Muscle of leg (tissue), 11 donors: Measurements from ENCODE around the gene SHROOM3. TPM values are rescaled to one million over a fixed set of nuclear protein-coding genes. Genes with fewer than 3 reads are reported as not detected.

Source experiments
- DNase-seq: peaks from one replicate; pipeline ENCODE4 v3.0.0; 2013
- H3K27ac ChIP-seq: one replicate; pipeline ENCODE4 v1.5.1; 2013; ENCODE audit warnings: mild to moderate bottlenecking, low read length, control low read depth
- H3K27me3 ChIP-seq: one replicate; pipeline ENCODE4 v1.6.1; 2013; ENCODE audit warnings: low read length; ENCODE audit not compliant: control insufficient read depth, insufficient read depth
- H3K36me3 ChIP-seq: one replicate; pipeline ENCODE4 v1.6.1; 2013; ENCODE audit warnings: low read length; ENCODE audit not compliant: control insufficient read depth, insufficient read depth
- H3K4me1 ChIP-seq: one replicate; pipeline ENCODE4 v1.6.1; 2013; ENCODE audit warnings: low read length; ENCODE audit not compliant: control insufficient read depth, insufficient read depth
- H3K4me3 ChIP-seq: one replicate; pipeline ENCODE4 v1.5.1; 2013; ENCODE audit warnings: low read length, control low read depth
- H3K9me3 ChIP-seq: replicated peaks from 2 replicates; pipeline ENCODE4 v1.6.1; 2013; ENCODE audit warnings: low read depth, low read length; ENCODE audit not compliant: control insufficient read depth
- WGBS: methylation state at CpG from one replicate; pipeline ENCODE4 v1.1.5; 2013; ENCODE audit warnings: missing lambda C conversion rate; ENCODE audit not compliant: insufficient coverage; 5-methylcytosine and 5-hydroxymethylcytosine counted together
- polyA plus RNA-seq, 8 donors: library from polyadenylated mRNA; unstranded; fragments of 120-200 nt; gene quantifications; one replicate each; pipeline versions ENCODE4 v1.2.1 to v1.2.3, GENCODE V29; 2013; ENCODE audit warnings: inconsistent platforms in 1 of 8, low replicate concordance in 1 of 8; ENCODE audit not compliant: insufficient read length in 8 of 8, insufficient read depth in 1 of 8
- total RNA-seq: library from RNA; stranded (reverse); fragments of 120-200 nt; gene quantifications from one replicate; pipeline ENCODE4 v1.2.4, GENCODE V29; 2013

SHROOM3 gene
- total and polyA plus RNA-seq, 9 donors = 21.0 to 57.5 (median 29.0) TPM

DNA sequence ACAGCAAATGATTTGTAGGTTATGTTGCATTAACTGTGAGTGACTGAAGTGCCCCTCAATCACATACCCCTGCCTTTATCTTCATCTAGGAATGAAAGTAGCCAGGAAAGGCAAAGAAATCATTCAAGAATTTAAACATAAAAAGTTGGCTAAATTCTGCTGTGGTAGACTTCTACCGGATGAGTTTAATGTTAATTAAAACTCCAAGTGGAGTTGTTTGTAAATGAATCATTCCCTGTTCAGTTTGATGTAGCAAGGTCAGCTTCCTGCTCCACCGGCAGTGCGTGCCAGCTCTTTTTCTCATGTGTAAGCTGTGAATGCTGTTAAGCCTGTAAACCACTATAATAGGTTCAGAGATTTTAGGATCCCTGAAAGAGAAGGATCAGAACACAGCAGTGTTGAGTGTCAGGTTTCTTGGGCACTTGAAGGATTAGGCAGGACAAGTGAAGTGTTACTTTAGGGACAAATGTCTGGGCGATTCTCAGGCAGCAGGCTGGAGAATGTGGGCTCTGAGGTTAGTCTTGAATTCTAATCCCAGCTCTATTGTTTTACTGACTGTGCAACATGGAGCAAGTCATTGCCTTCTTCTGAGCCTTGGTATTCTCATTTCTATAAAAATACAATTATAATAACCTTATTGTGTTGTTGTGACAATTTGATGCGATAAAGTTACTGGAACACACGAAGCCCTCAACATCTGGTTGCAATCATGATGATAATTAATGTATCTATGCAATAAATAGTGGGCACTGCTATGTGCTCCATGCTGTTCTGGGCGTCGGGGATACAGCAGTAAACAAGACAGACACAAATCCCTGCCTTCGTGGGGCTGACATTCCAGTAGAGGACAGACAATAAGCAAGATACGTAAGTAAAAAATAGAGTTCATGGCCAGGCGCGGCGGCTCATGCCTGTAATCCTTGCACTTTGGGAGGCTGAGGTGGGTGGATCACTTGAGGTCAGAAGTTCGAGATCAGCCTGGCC, 112.0 kb downstream of the SHROOM3 start:
- H3K27ac ChIP-seq = no peak overlapping the region
- 60% methylated on average over 9 of the region's 14 CpGs for WGBS
- H3K4me1 ChIP-seq = peaks cover 6% of the 10 kb centered on the region
- H3K36me3 ChIP-seq = no peaks in the 10 kb centered on the region
- no peak overlapping the region for H3K4me3 ChIP-seq
- no peak for DNase-seq
- no peaks in the 10 kb centered on the region for H3K27me3 ChIP-seq
- H3K9me3 ChIP-seq = no peaks in the 10 kb centered on the region

DNA sequence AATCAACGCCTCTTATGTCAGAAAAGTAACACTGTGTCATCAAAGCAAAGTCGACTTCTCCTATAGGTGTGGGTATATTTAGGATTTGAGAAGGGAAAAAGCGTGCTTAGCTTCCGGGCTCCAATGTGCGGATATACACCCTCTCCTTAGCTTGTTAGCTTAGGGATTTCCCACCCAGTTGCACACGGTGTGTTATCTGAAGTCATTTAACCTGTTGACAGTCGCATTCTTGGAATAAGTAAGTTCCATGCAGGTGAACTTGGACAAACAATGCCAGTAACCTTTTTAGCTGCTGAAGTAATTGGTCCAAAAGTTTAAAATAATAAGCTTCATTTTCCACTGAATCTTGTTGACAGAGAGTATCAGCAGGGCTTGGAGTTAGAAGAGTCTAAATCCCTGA, 113.7 kb downstream of the SHROOM3 start:
- H3K27ac ChIP-seq = no peak overlapping the region
- H3K27me3 ChIP-seq = no peaks in the 10 kb centered on the region
- peaks cover 6% of the 10 kb centered on the region for H3K4me1 ChIP-seq
- no peaks in the 10 kb centered on the region for H3K36me3 ChIP-seq
- H3K9me3 ChIP-seq = no peaks in the 10 kb centered on the region
- DNase-seq = no peak
- WGBS = 100% methylated on average over 1 of the region's 7 CpGs
- H3K4me3 ChIP-seq = no peak overlapping the region

DNA sequence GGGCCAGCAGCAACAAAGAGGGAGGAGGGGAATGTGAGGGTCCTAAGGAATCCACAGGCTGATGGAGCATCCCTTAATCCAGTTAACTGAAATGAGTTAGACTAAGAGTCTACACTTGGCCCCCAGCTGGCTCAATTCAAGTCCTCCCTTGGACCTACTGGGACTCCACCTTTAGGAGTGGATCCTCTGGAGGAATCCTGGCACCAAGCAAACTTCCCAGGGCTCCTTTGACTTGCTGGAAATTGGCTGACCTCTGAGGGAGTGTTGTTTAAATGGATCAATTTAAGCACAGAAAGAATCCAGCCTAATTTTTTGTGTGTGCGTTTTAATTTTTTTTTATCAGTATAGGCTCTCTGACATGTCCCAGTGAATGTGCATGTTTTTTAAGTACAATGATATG, 114.7 kb downstream of the SHROOM3 start:
- no peaks in the 10 kb centered on the region for H3K9me3 ChIP-seq
- no CpG with 5 or more reads among the region's 1 CpG for WGBS

DNA sequence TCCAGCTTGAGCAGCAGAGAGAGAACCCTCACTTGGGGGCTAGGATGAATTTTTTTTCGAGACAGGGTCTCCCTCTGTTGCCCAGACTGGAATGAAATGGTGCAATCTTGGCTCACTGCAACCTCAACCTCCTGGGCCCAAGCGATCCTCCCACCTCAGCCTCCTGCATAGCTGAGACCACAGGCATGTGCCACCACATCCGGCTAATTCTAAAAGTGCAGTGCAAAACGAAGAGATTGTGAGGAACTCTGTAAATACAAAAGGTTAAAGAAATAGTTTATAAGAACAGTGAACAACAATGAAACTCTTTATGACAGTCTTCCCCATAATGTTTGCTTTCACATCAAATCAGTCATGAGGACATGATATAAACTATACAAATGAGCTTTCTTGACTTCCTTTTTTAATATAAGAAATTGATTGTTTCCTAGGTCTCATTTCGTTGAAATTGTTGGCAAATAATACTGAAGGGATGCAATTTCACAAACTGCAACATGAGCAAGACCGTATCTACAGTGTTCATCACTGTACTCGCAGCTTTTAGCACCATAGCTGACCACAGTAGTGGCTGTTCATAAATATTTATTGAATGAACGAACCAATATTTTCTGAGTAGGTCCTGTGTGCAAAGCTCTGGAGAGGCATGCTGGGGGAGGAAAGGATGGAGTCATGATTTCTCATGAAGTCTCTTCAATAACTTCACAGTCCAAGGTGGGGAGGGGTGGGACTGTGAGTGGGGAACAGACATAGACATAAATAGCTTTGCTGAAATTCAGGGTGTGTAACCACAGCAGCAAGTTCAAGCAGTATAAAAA, 116.1 kb downstream of the SHROOM3 start:
- peaks cover 6% of the 10 kb centered on the region for H3K4me1 ChIP-seq
- no peak for DNase-seq
- no peak overlapping the region for H3K27ac ChIP-seq
- no peaks in the 10 kb centered on the region for H3K9me3 ChIP-seq
- 65% methylated on average over 3 of the region's 8 CpGs for WGBS
- no peaks in the 10 kb centered on the region for H3K36me3 ChIP-seq
- H3K4me3 ChIP-seq = no peak overlapping the region
- no peaks in the 10 kb centered on the region for H3K27me3 ChIP-seq

More for the DNA sequence above, 114.7 kb downstream of the SHROOM3 start:
- H3K4me3 ChIP-seq = no peak overlapping the region
- H3K27me3 ChIP-seq = no peaks in the 10 kb centered on the region
- H3K27ac ChIP-seq = no peak overlapping the region
- no peak for DNase-seq
- H3K36me3 ChIP-seq = no peaks in the 10 kb centered on the region
- H3K4me1 ChIP-seq = peaks cover 6% of the 10 kb centered on the region

DNA sequence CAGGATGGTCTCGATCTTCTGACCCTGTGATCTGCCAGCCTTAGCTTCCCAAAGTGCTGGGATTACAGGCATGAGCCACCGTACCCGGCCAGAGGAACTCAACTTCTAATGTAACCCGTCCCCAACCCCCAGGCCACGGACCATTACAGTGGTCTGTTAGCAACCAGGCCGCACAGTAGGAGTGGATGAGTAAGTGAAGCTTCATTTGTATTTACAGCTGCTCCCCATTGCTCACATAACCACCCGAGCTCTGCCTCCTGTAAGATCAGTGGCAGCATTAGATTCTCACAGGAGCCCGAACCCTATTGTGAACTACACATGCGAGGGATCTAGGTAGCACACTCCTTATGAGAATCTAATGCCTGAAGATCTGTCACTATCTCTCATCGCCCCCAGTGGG, 119.6 kb downstream of the SHROOM3 start:
- 93% methylated on average over 4 of the region's 10 CpGs for whole genome bisulfite sequencing

DNA sequence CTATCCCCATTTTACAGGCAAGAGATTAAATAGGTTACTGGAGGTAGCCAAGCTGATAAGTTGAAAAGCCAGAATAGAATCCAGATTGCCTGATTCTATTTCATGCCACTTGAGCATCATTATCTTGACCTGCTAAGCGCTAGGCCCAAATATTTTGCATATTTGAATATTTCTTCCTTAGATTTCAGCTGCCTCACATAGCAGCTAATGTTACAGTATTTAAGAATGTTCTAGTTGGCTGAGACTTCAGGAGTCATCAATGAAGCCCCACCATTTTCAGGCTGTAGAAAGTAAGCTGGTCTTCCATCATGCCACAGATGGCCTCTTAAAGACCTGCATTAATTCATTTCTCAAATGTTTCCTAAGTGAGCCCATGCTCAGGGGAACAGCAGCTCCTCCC, 121.4 kb downstream of the SHROOM3 start:
- Histone ChIP-seq H3K9me3 (no peaks in the 10 kb centered on the region), H3K27ac (no peak overlapping the region), H3K36me3 (no peaks in the 10 kb centered on the region), H3K4me3 (no peak overlapping the region), H3K27me3 (no peaks in the 10 kb centered on the region), H3K4me1 (peaks cover 2% of the 10 kb centered on the region)
- no CpG with 5 or more reads among the region's 1 CpG for WGBS
- DNase-seq = no peak

More for the DNA sequence above, 119.6 kb downstream of the SHROOM3 start:
- H3K27ac ChIP-seq = no peak overlapping the region
- no peak overlapping the region for H3K4me3 ChIP-seq
- peaks cover under 1% of the 10 kb centered on the region for H3K4me1 ChIP-seq
- H3K9me3 ChIP-seq = no peaks in the 10 kb centered on the region
- DNase-seq = no peak
- H3K27me3 ChIP-seq = no peaks in the 10 kb centered on the region
- H3K36me3 ChIP-seq = no peaks in the 10 kb centered on the region

DNA sequence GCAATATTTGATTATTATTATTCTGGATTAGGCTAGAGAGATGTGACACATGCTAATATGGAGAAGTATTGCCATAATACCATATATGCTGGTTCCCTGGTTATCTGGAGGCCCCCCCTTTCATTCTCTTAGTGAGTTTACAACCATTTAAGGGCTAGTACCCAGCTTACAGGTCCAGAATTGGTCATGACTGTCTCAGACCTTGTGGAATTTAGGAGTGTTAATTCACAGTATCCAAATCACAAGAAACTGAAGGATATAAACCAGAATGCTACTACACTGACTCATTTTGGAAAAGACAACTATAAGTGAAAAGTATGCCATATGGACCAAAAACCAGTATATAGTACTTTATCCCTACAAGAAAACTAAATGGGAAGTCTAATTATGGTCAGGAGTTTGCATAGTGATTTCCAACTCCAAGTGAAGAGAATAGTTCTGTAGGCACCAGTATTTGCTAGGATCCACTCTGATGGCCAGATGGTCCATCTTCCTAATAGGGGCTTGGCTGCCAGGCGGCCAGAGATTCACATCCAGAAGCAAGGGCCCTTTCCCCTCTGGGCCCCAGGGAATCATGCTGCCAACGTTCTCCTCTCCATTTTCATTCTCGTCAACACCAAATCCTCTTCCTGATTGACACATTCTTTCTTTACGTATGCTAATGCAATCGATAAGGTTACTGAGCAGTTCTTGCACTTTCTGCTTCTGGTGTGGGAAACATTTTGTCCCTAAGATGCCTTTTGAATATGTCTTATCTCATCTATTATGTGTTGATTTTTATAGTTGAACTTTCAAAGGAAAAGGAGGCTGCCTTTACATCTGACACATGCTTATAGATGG, 123.6 kb downstream of the SHROOM3 start:
- no peaks in the 10 kb centered on the region for H3K27me3 ChIP-seq
- no peak overlapping the region for H3K27ac ChIP-seq
- peaks cover 14% of the 10 kb centered on the region for H3K4me1 ChIP-seq
- DNase-seq = no peak
- no peak overlapping the region for H3K4me3 ChIP-seq
- H3K36me3 ChIP-seq = no peaks in the 10 kb centered on the region
- no peaks in the 10 kb centered on the region for H3K9me3 ChIP-seq
- 47% methylated on average over 3 of the region's 5 CpGs for WGBS

DNA sequence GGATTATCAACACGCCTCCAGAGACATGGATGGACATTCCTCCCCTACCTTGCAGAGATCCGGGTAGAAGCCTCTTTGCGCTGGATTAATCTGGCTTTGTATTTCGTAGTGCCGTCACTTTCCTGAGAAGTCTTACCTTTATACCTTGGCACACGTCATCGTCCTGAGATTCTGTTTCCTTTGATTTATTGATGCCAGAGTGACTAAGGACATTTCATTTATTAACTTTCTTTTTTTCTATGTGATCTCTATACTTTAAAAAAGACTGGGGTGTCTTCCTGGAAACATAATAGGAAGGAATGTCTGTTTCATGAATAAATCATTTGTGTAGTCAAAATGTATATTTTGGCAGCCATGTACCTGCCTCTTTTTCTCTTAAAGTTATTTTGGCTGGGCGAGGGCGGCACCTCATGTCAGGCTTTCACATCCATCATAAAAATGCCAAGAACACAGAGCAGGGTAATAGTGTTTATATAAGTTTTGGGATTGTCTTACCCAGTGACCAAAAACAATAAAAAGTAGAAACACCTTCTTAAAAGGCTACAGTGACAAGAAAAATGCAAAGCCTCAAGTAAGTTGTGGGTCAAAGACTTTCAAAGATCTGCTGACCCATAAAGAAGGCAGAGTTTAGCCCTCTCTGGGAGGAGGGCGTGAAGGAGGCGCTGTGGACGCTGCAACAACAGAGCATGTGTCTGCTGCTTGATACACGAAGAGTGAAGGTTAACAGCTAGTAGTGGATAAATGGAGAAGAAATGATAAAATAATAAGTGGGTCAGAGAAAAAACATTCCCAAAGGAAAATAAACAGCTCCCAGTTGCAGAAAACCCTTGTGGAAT, 124.4 kb downstream of the SHROOM3 start:
- DNase-seq = no peak
- Histone ChIP-seq H3K9me3 (no peaks in the 10 kb centered on the region), H3K36me3 (no peaks in the 10 kb centered on the region), H3K4me3 (no peak overlapping the region), H3K27me3 (no peaks in the 10 kb centered on the region), H3K27ac (no peak overlapping the region), H3K4me1 (peaks cover 21% of the 10 kb centered on the region)
- 79% methylated on average over 4 of the region's 13 CpGs for WGBS

DNA sequence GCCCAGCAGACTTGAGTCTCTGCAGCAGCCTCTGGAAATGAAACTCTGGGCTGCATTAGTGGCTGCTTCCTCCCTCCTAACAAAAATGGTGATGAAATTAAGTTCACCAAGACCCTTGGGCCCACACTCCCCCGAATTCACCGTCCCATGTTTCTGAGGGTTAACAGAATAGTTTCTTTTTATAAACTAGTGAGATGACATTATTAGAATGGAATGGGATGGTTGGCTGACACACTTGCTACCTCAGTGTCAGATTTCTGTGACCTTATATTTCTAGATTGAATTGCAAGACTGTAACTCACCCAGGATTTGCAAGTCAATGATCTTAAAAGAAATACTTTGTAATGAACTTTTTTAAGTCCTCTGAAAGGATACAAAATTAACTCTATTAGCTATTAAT, 127.1 kb downstream of the SHROOM3 start:
- H3K27ac ChIP-seq = peak overlapping the region; percentile 85
- WGBS = no CpG with 5 or more reads among the region's 2 CpGs
- peak; percentile 80 for DNase-seq
- no peak overlapping the region for H3K4me3 ChIP-seq
- H3K36me3 ChIP-seq = no peaks in the 10 kb centered on the region
- no peaks in the 10 kb centered on the region for H3K9me3 ChIP-seq
- H3K4me1 ChIP-seq = peaks cover 23% of the 10 kb centered on the region
- H3K27me3 ChIP-seq = no peaks in the 10 kb centered on the region
